Effector CD4-positive, alpha-beta T cell (primary cell): ENCODE measurements around the gene NEU1.

ENCODE experiments used
- DNase-seq: peaks from one replicate; pipeline ENCODE4 v3.0.0-alpha.2; 2020

Gene NEU1

GRCh38 chr6:31892821-31893220 lies 30.2 kb upstream of the NEU1 start:
- DNase-seq: no peak

- no peak for DNase-seq
These were observed 26.8 kb upstream of the NEU1 start for GRCh38 chr6:31889331-31889972.

- DNase-seq: peak; percentile 53
These were observed 25.9 kb upstream of the NEU1 start for GRCh38 chr6:31888276-31889258.

- DNase-seq: no peak
These were observed 24.8 kb upstream of the NEU1 start for GRCh38 chr6:31887173-31888007.

- DNase-seq: no peak
These were observed 23.9 kb upstream of the NEU1 start for GRCh38 chr6:31886541-31886991.

- DNase-seq: no peak
These were observed 22.0 kb upstream of the NEU1 start for GRCh38 chr6:31884528-31885035.

- DNase-seq: no peak
These were observed 21.1 kb upstream of the NEU1 start for GRCh38 chr6:31883676-31884075.

- no peak for DNase-seq
These were observed 19.7 kb upstream of the NEU1 start for GRCh38 chr6:31882344-31882743.

GRCh38 chr6:31881136-31881859 lies 18.7 kb upstream of the NEU1 start:
- DNase-seq: no peak

- DNase-seq: no peak
These were observed 18.0 kb upstream of the NEU1 start for GRCh38 chr6:31880616-31881015.

- no peak for DNase-seq
These were observed 17.3 kb upstream of the NEU1 start for GRCh38 chr6:31879901-31880300.

- DNase-seq: no peak
These were observed 16.5 kb upstream of the NEU1 start for GRCh38 chr6:31879143-31879542.

GRCh38 chr6:31878726-31879125 lies 16.1 kb upstream of the NEU1 start, which contains the start of gene SLC44A4:
Gene SLC44A4, minus strand, starts transcription at chr6:31878997. Its CDS starts 17 bp downstream, at chr6:31878980.
- no peak for DNase-seq

- DNase-seq: no peak
These were observed 15.6 kb upstream of the NEU1 start for GRCh38 chr6:31878222-31878621.

- no peak for DNase-seq
These were observed 15.1 kb upstream of the NEU1 start for GRCh38 chr6:31877651-31878161.

GRCh38 chr6:31877125-31877650 lies 14.6 kb upstream of the NEU1 start:
- no peak for DNase-seq

- no peak for DNase-seq
These were observed 13.7 kb upstream of the NEU1 start for GRCh38 chr6:31876357-31876756.

- no peak for DNase-seq
These were observed 13.3 kb upstream of the NEU1 start for GRCh38 chr6:31875877-31876276.

- no peak for DNase-seq
These were observed 12.4 kb upstream of the NEU1 start for GRCh38 chr6:31874836-31875572.

- DNase-seq: no peak
These were observed 11.6 kb upstream of the NEU1 start for GRCh38 chr6:31874084-31874670.
